GM12891 (cell line): Measurements from ENCODE around the gene RASAL1.

Experiments used
- DNase-seq: peaks from one replicate; pipeline ENCODE4 v3.0.0; 2011; ENCODE audit warnings: low spot score; ENCODE audit not compliant: insufficient read length
- FAIRE-seq: peaks from 2 replicates; lab custom pipeline; 2011; peaks lifted over from hg19 to GRCh38; lab: Jason Lieb, UNC
- PAX5 ChIP-seq: IDR thresholded peaks from 2 replicates; pipeline ENCODE4 v1.6.1; 2011; ENCODE audit warnings: low read length, moderate library complexity, mild to moderate bottlenecking; ENCODE audit not compliant: insufficient read depth, severe bottlenecking
- POLR2A ChIP-seq: IDR thresholded peaks from 2 replicates; pipeline ENCODE4 v1.6.1; 2011; ENCODE audit warnings: low read depth, low read length, control low read depth
- POLR2AphosphoS5 ChIP-seq: IDR thresholded peaks from 2 replicates; pipeline ENCODE4 v1.6.1; 2011; ENCODE audit warnings: low read depth, low read length, control low read depth
- POU2F2 ChIP-seq: IDR thresholded peaks from 2 replicates; pipeline ENCODE4 v1.6.1; 2011; ENCODE audit warnings: low read depth, mild to moderate bottlenecking, control low read depth, low read length, moderate library complexity
- SPI1 ChIP-seq: IDR thresholded peaks from 2 replicates; pipeline ENCODE4 v1.6.1; 2011; ENCODE audit warnings: low read depth, low read length, control low read depth
- TAF1 ChIP-seq: IDR thresholded peaks from 2 replicates; pipeline ENCODE4 v1.6.1; 2011; ENCODE audit warnings: low read depth, low read length, control low read depth

Gene RASAL1

DNA sequence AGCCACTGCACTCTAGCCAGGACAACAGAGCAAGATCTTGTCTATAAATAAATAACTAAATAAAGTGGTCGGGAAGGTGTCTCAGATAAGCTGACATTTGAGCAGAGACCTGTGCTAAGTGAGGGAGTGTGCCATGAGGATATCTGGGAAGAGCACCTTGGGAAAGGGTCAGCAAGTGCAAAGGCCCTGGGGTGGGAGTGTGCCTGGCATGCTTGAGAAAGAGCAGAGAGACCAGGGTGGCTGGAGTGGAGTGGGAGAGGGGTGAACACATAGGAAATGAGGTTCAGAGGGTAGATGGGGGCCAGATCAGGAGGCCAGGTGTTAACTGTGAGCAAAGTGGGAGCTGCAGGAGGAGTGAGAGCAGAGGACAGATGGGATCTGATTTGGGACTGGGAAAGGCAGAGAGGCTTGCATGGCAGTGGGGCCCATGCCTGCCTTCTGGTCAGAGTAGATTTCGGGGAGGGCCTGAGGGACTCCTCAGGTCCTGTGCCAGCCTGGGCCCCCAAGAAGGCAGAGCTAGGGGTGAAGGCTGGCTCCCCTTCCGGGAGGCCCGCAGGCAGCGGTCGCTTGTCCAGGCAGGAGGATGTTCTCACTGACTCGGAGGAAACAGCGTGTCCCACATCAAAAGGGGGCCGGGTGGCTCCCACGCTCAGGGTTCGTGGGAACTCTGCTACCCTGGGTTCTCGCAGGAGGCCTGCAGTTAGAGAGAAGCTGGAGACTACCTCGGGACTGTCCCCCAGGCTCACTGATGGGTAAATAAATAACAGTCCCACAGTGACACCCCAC is 46.4 kb downstream of the RASAL1 start:
- DNase-seq (peak; percentile 51), FAIRE-seq (peak; percentile 80)
- TF ChIP-seq POLR2AphosphoS5 (no peak), SPI1 (no peak), TAF1 (no peak), PAX5 (no peak), POLR2A (0 out of 2 replicates have a peak, but pooled peaks have one; percentile 40), POU2F2 (peak; percentile 42; the same call in 1 of the 2 replicates)

DNA sequence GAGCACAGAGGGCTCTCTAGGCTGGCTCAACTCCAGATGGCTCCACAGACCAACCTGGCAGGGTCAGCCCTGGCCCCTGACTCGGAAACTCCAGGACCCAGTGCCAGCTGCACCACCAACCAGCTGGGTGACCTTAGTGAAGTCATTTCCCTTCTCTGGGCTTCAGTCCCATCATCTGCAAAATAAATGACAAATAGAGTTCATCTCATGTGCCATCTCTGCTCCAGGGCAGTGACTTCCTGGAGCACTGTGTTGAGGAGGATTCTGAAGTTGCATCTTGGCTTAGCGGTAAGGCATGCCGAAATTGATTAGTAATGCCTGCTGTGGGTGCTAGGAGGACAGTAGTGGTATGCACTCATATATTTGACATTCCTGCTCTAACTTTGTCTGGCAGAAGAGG is 47.5 kb downstream of the RASAL1 start:
- no peak for TF ChIP-seq POU2F2
- TF ChIP-seq POLR2AphosphoS5 = no peak
- no peak for TF ChIP-seq POLR2A
- no peak for TF ChIP-seq PAX5
- no peak for TF ChIP-seq TAF1
- TF ChIP-seq SPI1 = no peak
- no peak for DNase-seq
- no peak for FAIRE-seq

- no peak for TF ChIP-seq POLR2AphosphoS5
- no peak for TF ChIP-seq TAF1
- TF ChIP-seq POU2F2 = no peak
- peak; percentile 91 for TF ChIP-seq SPI1
- no peak for TF ChIP-seq POLR2A
- peak; percentile 50 for FAIRE-seq
Observed at GRCh38 chr12:113087193-113087592, 48.4 kb downstream of the RASAL1 start.

GRCh38 chr12:113086249-113087164 is 49.1 kb downstream of the RASAL1 start:
- DNase-seq = no peak
- TF ChIP-seq POU2F2 (no peak), SPI1 (no peak; the same call in 1 of the 2 replicates)
- FAIRE-seq = peak; percentile 91

More at GRCh38 chr12:113087193-113087592, 48.4 kb downstream of the RASAL1 start:
- DNase-seq = no peak

DNA sequence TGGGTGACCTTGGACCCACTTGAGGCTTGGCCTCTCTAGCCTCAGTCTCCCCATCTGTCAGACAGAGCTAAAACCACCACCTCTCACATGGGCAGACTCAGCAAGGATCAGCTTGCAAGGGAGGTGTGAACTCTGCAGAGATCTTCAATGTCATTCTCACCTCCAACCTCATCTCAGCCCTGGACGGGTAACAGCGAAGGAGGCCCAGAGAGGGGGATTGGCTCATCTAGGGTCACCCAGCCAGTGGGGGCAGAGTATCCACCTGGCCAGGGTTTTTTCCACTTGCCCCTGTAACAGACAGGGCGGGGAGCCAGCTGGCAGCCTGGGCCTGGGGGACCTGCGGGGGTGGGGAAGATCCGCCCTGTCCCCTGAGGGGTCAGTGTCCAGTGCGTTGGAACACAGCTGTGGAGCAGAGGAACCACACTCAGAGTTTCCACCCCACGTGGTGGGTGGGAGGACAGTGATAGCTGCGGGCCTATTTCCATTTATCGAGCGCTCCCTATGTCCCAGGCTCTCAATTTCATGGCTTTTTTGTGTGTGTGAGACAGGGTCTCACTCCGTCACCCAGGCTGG is 51.6 kb downstream of the RASAL1 start:
- no peak for DNase-seq
- TF ChIP-seq POU2F2 (no peak), PAX5 (no peak), SPI1 (no peak), POLR2A (no peak), POLR2AphosphoS5 (no peak), TAF1 (no peak)
- FAIRE-seq = no peak

DNA sequence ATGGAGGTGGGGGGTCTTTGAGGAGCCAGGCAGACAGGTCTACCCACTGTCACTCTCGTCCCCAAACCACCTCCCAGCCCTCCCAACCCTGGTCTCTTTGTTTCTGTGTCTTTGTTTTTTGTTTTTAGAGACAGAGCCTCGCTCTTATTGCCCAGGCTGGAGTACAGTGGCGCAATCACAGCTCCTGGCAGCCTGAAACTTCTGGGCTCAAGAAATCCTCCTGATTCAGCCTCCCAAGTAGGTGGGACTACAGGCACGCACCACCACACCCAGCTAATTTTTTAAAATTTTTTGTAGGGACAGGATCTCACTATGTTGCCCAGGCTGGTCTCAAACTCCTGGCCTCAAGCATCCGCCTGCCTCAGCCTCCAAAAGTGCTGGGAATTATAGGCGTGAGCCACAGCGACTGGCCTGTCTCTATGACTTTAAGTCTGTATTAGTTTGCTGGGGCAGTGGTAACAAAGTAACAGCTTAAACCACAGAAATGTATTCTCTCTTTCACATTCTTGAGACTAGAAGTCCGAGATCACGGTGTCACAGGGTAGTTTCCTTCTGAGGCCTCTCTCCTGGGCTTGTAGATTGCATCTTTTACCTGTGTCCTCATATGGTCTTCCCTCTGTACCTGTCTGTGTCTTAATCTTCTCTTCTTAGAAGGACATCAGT is 52.9 kb downstream of the RASAL1 start:
- no peak for TF ChIP-seq POU2F2
- no peak for TF ChIP-seq PAX5
- TF ChIP-seq SPI1 = no peak
- no peak for TF ChIP-seq POLR2A
- TF ChIP-seq POLR2AphosphoS5 = no peak
- no peak for TF ChIP-seq TAF1
- DNase-seq (no peak), FAIRE-seq (peak; percentile 93)

GRCh38 chr12:113081873-113082272 is 53.7 kb downstream of the RASAL1 start:
- FAIRE-seq (peak; percentile 13), DNase-seq (no peak)
- TF ChIP-seq TAF1 = no peak
- no peak for TF ChIP-seq PAX5
- no peak for TF ChIP-seq POU2F2
- no peak for TF ChIP-seq POLR2A
- no peak for TF ChIP-seq POLR2AphosphoS5
- no peak for TF ChIP-seq SPI1

DNA sequence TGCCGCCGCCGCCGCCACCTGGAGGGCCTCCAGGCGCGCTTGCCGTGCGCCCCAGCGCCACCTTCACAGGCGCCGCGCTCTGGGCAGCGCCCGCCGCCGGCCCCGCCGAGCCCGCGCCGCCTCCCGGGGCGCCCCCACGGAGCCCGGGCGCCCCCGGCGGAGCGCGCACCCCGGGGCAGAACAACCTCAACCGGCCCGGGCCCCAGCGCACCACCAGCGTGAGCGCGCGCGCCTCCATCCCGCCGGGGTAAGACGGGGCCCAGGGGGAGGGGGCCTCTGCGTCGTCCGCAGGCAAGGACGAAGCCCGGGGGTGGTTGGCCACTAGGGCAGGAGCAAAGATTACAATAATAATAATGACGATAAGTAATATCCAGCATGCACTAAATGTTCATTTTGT is 57.7 kb downstream of the RASAL1 start:
- DNase-seq = no peak
- FAIRE-seq = no peak
- TF ChIP-seq POLR2AphosphoS5 (no peak), PAX5 (no peak), TAF1 (no peak)
